ENCODE data around the gene DISC1.
"Not testable (repeated sequence)": the region's sequence is repeated elsewhere in the genome, so short reads cannot be mapped to it uniquely, and the experiment has no call there.

The DISC1 gene

DNA sequence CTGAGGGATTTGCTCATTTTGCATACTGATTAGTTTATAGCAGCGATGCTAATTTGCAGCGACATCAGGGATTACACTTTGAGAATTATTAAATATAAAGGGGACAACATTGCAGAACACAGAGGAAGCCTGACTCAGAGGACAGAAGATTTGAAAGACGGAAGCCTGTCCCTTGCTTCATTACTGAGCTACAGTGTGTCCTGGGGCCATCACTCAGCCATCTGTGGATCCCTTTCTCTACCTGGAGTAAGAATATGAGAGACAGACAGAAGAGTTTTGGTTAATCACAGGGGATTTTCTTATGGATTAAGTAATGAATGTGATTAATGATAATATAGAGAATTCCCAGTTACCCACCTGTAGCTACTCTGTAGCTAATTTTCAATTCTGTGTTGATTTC is 134.7 kb downstream of the DISC1 start:
- no peak for TF ChIP-seq CTCF (IDR thresholded peaks at IDR 0.05; ENCODE audit: extremely low read depth, missing control alignments)
- DNase-seq (ENCODE audit: low spot score), result no peak

DNA sequence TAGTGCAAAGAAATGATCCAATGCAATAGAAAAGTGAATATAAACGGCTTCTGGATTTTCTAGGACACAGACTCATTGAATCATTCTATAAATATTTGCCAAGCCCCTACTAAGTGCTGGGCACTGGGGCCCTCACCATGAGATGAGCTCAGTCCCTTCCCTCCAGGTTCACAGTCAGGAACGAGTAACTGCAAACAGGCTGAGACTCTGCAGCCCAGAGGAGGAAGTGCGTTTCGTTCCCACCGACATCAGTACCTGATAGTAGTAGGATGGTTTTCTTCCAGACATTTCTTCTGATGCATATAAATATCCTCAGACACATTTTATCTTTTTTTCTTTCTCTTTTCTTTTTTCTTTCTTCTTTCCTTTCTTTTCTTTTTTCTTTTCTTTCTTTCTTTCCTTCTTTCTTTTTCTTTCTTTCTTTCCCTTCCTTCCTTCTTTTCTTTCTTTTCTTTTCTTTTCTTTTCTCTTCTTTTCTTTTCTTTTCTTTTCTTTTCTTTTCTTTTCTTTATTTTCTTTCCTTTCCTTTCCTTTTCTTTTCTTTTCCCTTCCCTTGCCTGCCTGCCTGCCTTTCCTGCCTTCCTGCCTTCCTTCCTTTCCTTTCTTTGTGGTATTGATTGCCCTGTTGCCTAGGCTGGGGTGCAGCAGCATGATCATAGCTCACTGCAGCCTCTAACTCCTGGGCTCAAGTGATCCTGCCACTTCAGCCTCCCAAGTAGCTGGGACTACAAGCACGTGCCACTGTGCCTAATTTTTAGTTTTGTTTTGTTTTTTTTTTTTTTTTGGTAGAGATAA is 135.4 kb downstream of the DISC1 start:
- no peak for TF ChIP-seq CTCF (IDR thresholded peaks at IDR 0.05; ENCODE audit: extremely low read depth, missing control alignments)
- DNase-seq (ENCODE audit: low spot score), result no peak

GRCh38 chr1:231763456-231763855 is 136.9 kb downstream of the DISC1 start:
- DNase-seq (ENCODE audit: low spot score), result no peak
- no peak for TF ChIP-seq CTCF (IDR thresholded peaks at IDR 0.05; ENCODE audit: extremely low read depth, missing control alignments)

DNA sequence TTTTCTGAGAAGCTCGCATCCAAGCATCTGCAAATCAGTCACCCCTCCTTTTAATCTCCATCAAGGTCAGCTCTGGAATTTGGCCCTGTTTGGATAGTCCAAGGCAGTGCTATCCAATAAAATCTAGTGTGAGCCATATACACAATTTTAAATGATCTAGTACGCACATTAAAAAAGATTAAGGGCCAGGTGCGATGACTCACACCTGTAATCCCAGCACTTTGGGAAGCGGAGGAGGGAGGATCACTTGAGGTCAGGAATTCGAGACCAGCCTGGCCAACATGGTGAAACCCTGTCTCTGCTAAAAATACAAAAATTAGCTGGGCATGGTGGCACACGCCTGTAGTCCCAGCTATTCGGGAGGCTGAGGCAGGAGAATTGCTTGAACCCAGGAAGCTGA is 139.2 kb downstream of the DISC1 start:
- DNase-seq (ENCODE audit: low spot score), result not testable (repeated sequence)

DNA sequence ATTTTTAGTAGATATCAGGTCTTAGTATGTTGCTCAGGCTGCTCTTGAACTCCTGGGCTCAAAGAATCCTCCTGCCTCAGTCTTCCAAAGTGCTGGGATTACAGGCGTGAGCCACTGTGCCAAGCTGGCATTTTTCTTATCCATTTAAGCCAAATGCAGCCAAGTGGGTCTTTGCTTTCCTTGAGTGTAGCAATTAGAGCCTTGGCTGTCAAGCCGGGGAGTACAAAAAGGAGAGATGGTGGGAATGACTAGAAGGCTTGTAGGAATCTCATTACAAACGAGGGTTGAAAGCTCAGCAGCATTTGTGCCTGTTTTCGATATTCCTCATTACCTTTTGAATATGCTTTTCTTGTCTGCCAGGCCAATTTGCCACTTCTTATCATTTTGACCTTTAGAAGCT is 140.9 kb downstream of the DISC1 start:
- no peak for DNase-seq (ENCODE audit: low spot score)
- no peak for TF ChIP-seq CTCF (IDR thresholded peaks at IDR 0.05; ENCODE audit: extremely low read depth, missing control alignments)

DNA sequence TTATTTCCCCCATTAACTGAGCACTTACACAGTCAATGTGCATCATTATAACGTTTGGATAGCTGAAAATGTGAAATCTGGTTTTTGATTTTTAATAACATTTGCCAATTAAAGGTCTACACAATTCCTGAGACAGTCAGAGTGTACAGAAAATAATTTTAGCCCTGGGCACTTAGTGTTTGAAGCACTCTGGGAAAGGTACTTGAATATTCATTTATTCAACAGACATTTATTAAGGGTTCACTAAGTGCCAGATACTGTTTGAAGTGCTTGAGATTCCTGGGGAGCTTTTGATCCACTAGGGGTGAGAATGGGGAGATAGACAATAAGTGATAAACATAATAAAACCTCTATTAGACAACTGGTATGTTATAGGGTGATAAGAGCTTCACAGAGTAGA is 141.8 kb downstream of the DISC1 start:
- no peak for TF ChIP-seq CTCF (IDR thresholded peaks at IDR 0.05; ENCODE audit: extremely low read depth, missing control alignments)
- no peak for DNase-seq (ENCODE audit: low spot score)

DNA sequence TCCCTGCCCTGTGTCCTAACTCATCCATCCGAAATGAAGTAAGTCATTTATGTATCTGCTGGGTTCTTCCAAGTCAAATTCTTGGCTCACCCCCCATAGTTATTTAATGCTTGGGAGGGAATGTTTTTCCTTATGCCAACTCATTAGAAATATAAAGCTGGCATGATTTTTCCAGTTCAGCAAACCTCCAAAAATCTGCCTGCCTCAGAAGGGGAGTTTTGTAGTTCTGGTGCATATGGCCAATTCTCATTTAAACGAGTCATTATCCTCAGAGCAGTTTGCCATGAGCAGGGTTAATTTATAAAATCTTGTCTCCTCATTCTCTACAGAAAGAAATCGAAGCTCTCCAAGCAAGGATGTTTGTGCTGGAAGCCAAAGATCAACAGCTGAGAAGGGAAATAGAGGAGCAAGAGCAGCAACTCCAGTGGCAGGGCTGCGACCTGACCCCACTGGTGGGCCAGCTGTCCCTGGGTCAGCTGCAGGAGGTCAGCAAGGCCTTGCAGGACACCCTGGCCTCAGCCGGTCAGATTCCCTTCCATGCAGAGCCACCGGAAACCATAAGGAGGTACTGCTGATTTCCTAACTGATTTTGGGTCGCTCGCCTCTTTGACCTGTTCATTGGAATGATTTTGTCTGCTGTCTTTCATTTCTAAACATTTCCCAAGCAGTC is 144.1 kb downstream of the DISC1 start:
- no peak for TF ChIP-seq CTCF (IDR thresholded peaks at IDR 0.05; ENCODE audit: extremely low read depth, missing control alignments)
- DNase-seq (ENCODE audit: low spot score), result no peak

Data from GM20000 (cell line).